NCI-H2227 (cell line): ENCODE data around the gene RSPH10B.
"Not testable (repeated sequence)": the region's sequence is repeated elsewhere in the genome, so short reads cannot be mapped to it uniquely, and the experiment has no call there.

Source experiments
- DNase-seq: peaks from one replicate; lab custom pipeline; 2025; ENCODE audit not compliant: unreplicated experiment; lab: John Stamatoyannopoulos, UW

RSPH10B gene

DNA sequence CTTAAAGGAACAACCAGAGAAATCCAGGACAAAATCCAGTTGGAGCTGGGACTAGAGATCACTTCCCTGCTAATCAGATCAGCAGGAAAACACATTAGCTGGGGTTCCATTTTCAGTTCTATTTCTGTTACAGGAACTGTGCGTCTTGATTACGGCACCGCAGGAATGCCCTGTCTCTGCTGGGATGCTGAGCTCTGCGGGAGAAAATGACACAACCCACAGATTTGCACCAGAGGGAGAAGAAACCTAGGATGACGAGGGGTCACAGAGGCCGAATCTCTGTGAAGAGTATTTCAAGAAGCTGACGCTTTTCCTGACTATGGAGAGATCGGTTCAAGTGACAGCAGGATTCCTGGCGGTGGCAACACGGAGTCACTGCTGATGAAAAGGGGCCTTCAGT, 40.2 kb downstream of the RSPH10B start:
- DNase-seq, result not testable (repeated sequence)

DNA sequence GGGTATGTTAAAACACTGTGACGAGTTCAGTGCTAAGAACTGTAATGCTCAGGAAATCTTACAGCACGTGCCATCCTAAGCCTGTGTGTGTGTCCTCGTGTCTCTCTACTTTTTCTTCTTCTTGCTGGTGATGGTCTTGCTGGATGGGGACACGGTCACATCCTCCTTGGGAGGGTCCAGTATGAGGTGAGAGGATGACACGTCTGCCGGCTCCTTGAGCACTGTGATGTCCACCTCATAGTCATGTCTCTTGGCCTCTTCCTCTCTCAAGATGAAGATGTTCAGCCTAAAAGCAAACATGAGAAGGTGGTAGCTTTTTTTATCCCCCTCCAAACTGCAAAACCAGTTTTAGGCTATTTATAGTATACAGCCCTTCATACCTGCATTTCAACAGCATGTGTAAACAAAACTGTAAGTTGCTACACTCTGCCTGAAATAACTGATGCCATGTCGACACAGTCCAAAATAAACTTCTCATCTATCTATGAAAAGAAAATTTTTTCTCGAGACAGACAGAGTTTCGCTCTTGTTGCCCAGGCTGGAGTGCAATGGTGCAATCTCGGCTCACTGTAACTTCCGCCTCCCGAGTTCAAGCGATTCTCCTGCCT, 44.1 kb downstream of the RSPH10B start:
- not testable (repeated sequence) for DNase-seq

DNA sequence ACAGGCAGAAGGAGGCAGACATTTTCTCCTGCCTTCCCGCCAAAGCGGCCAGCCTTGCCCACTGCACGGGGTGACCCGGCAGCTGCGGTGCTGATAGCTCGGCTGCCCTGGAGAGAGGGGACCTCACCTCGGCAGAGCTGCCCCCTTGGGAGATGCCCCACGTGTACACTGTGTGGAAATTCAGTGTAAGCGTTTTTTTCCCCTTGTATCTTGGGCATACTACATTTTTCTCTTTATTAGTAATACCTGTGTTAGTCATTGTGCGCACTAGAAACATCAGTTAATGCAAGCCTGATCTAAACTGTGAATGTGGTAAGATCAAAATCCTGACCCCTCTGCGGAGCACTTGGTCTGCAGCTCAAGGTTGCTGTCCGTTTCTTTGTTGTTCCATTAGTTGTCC, 45.9 kb downstream of the RSPH10B start:
- DNase-seq, result not testable (repeated sequence)

DNA sequence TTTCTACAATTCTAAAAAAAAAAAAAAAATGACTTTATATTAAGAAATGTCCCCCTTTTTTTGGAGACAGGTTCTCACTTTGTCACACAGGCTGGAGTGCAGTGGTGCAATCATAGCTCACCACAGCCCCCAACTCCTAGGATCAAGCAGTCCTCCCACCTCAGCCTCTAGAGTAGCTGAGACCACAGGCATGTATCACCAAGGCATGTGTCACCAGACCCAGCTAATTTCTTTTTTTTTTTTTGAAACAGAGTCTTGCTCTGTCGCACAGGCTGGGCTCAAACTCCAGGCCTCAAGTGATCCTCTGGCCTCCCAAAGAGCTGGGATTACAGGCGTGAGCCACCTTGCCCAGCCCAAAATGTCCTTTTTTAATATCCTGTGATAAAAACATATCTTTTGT, 46.3 kb downstream of the RSPH10B start:
- DNase-seq, result not testable (repeated sequence)

DNA sequence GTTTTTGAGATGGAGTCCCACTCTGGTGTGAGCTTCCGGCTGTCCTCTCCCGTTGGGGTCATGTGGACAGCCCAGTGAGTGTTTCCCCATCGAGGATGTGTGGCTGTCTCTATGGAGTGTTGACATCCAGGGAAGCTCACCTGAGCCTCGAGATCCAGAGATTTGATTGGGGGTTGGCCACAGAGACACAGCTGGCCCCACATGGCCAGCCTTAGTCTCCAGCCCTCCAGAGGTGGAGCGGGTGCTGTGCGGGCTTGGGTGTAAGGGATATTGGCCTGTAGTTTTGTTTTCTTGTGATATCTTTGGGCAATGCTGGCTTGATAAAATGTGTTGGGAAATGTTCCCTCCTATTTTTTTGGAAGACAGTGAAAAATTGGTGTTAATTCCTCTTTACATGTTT, 54.0 kb downstream of the RSPH10B start:
- not testable (repeated sequence) for DNase-seq

DNA sequence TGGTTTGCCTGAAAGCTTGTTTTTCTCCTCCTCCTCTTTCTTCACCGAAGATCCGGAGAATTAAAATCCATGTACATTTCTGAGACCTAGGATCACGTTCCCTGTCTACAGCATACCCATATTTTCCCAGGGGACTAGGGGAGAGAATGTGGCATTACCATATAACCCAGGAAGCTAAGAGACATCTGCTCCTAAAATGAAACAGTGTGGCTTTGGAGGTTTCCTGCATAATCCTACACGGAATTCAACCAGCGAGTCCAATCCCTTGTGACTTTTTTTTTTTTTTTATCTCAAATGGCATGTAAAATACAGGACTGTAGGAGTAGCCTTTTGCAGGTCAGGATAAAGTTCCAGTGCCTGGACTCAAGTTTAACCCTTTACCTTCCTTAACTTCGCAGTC, 61.7 kb downstream of the RSPH10B start:
- DNase-seq, result not testable (repeated sequence)

DNA sequence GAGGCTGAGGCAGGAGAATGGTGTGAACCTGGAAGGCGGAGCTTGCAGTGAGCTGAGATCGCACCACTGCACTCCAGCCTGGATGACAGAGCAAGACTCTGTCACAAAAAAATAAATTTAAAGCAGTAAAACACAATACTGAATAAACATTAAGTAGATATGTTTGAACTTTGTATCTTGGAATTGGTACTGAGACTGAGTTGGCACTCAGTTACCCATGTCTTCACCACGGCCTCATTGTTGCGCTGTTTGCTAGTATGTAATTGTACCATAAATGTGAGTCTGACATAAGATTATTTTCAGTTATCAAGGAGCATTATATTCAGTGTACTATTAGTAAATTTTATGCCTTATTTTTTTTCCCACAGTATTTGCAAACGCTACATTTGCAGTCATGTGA, 65.8 kb downstream of the RSPH10B start:
- not testable (repeated sequence) for DNase-seq

DNA sequence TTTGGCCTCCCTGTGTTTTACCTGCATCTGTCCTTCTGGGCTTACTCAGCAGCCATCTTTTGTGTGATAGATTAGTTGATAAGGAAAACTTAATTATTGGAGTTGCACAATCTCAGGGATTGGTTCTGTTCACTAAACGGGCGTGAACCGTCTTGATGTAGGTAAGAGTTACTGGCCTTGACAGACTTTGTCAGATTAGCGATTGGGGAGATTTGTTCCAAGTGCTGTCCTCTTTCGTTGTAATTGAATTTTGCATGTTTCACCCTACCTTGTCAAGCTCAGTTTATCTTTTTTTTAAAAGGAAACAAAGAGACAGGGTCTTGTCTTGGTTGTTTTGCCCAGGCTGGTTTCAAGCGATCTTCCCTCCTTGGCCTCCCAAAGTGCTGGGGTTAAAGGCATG, 67.5 kb downstream of the RSPH10B start:
- not testable (repeated sequence) for DNase-seq

DNA sequence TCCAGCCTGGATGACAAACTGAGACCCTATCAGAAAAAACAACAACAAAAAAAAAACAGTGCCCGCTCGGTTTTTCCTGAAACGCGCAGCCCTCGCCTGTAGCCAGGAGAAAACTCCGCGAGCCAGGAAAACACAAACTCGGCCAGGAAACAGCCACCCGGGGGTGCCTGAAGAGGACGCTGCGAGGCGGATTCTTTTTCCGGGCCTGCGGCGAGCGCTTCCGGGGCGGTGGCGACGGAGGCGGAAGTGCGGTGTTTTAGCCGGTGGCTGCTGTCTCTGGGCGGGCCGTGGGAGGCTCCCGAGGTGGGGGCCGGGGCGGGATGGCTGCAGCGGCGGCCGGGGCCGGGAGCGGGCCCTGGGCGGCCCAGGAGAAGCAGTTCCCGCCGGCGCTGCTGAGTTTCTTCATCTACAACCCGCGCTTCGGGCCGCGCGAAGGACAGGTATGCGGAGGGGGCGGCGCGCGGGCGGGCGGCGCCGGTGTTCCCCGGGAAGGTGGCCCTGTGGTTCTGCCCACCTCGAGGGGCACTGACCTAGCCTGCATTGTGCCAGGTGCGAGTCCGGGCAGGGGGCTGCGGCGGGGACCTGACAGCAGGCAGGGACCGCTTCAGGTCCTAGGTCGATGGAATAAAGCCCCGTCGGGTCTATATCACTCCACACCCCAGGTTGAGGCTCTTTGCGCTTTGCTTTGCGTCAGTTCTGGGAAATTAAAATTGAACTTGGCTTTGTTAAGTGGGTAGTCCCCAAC, 71.8 kb downstream of the RSPH10B start, which contains the start of gene CCZ1:
CCZ1 (plus strand) TSS at position 254 of the 745 bp plus-strand sequence; CDS start at position 321, 67 bp downstream.
- peak; percentile 91 for DNase-seq

DNA sequence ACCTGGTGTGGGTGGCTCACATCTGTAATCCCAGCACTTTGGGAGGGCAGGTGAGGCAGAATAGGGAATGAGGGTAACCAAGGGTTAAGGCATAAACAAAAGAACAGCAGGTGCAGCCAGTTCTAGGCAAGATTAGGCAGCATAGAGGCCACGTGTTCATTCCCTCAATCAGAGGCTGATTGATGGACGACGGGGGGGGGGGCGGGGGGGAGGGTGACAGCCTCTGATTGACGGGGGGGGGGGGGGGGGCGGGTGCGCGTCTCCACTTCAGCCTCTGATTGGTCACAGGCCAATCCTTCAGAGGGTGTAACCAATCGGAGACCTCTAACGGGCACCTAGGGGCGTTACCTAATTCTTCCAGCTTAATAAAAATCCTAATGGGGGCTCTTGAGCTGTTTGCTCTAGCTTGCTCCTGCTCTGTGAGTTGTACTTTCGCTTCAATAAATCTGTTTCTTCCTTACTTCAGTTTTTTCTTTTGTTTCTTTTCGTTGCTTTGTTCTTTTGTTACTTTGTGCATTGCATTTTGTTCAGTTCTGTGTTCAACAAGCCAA, 73.0 kb downstream of the RSPH10B start:
- peak; percentile 57 for DNase-seq

DNA sequence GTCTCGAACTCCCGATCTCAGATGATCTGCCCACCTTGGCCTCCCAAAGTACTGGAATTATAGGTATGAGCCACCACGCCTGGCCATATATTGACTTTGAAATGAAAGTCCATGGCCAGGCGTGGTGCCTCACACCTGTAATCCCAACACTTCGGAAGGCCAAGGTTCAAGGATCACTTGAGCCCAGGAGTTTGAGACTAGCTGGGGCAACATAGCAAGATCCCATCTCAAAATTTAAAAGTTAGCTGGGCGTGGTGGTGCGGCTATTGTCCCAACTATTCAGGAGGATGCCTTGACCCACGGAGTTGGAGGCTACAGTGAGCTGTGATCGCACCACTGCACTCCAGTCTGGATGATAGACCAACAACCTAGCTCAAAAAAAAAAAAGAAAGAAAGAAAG, 78.0 kb downstream of the RSPH10B start:
- DNase-seq, result no peak

DNA sequence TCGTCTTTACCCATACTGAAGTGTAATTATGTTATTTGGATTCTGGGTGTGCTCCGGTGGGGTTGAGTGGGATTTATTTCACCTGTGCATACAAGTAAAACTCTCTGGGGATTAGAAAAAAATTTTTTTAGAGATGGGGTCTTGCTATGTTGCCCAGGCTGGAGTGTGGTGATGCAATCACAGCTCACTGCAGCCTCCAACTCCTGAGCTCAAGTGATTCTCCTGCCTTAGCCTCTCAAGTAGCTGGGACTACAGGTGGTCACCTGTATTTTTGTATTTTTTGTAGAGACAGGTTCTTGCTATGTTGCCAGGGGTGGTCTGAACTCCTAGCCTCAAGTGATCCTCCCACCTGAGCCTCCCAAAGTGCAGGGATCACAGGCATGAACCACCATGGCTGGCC, 80.2 kb downstream of the RSPH10B start:
- DNase-seq, result not testable (repeated sequence)

DNA sequence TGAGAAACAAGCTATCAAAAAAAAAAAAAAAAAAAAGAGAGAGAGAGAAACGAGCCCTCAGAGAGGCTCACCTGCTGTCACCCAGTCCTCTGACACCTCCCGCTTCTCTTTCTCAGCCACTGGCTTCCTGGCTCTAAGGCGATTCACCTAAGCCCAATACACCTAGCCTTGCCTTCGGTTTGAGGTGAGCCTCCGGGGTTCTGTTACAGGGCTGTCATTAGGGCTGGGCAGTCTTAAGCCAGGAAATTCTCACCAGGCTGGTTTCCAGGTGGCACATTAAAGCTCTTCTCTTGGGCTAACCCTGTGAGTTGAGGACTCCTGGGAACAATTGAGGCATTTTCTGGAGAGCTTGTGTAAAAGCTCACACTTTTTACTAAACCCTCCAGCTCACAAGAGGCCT, 82.5 kb downstream of the RSPH10B start:
- not testable (repeated sequence) for DNase-seq

DNA sequence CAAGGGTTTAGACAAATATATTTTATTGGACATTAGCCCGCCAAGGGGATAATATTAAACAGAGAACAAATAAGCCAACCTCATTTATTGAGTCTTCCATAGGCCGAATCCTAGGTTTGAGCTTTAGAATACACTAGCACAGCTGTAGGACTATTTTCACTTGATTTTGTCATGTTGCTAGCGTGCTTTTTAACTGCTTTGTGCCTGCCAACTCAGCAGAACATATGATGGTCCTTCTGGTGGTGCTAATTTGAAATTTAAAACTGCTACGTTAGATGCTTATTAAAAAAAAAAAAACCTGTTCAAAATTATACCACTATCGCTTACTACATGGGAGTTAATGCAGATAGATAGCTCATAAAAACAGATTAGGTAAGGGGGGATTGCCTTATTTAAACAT, 86.1 kb downstream of the RSPH10B start:
- DNase-seq, result not testable (repeated sequence)

DNA sequence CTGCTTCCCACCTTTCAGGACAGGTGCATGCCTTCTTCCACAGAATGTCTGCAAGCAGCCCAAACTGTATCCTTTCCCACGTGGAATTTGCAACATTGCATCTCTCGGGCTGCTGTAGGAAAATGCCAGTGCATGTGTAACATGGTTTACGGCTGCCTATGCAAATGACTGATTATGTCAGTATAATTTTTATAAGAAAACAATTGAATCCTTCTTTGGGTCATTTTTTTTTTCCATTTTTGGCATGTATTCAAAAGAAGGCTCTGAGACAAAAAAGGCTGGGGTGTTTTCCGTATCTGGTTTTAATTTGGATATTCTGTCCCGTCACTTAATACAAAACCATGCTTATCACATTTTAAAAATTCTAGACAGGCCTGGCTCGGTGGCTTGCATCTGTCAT, 90.4 kb downstream of the RSPH10B start:
- DNase-seq, result not testable (repeated sequence)

DNA sequence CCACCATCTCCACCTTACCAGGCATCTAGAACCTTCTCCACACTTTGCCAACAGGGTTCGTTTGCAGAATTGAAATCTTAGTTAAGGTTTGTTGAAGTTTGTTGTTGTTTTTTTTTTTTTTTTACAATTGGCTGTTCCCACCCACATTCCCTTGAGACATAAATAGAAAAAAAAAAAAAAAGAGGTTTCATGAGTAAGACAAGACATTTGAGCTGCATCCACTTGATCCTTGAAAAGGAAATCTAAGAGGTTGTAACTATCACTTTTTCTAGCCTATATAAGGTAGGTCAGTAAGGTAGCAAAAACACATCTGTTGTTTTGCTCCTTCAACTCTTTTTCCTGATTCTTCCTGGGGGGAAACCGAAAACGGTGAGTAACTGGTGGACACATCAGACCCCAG, 90.9 kb downstream of the RSPH10B start:
- DNase-seq, result not testable (repeated sequence)
